ENCODE data around the gene TSACC.
"Not testable (repeated sequence)": the region's sequence is repeated elsewhere in the genome, so short reads cannot be mapped to it uniquely, and the experiment has no call there.

DNA sequence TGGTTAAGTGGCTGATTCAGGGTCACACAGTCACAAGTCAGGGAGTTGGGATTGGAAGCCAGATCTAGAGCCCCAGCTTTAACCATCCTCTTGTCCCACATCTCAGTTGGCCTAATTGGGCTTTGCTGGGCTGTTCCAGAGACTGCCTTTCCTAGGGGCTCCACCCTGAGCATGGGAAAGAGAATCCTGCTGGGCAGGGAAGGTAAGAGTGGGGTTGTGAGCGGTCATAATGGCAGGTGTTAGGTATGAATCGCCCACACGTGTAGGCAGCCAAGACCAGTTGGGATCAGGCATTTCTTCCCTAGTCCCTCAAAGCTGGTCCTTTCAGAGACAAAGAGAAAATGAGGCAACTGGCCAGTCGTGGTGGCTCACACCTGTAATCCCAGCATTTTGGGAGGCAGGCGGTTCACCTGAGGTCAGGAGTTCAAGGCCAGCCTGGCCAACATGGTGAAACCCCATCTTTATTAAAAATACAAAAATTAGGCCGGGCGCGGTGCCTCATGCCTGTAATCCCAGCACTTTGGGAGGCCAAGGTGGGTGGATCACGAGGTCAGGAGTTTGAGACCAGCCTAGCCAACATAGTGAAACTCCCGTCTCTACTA, 31.5 kb downstream of the TSACC start:
- TF ChIP-seq CTCF, POLR2A (IDR thresholded peaks at IDR 0.05): not testable (repeated sequence)
